ENCODE results near the gene VAMP5.

GRCh38 chr2:85551698-85552678 is 32.2 kb upstream of the VAMP5 start:
- TF ChIP-seq CTCF (IDR thresholded peaks at IDR 0.05; ENCODE audit: low read depth, low read length, poor library complexity, severe bottlenecking): peak; percentile 91
- no peak for TF ChIP-seq EZH2phosphoT487 (IDR thresholded peaks at IDR 0.05; ENCODE audit: borderline replicate concordance, low read length)

Data from DOHH2 (cell line).